Fibroblast of lung (primary cell): ENCODE data around the gene P4HA1. TPM values are rescaled to one million over a fixed set of nuclear protein-coding genes. Genes with fewer than 3 reads are reported as not detected.
A peak's percentile ranks its signal among the peaks of the same experiment; 100 is the strongest.

Experiments
- DNase-seq, 2 donors: peaks; one replicate each; pipeline versions ENCODE4 v3.0.0 to v3.0.0-alpha.2; 2010; ENCODE audit warnings: low read depth in 2 of 2
- H2AFZ ChIP-seq: 2 replicates; pipeline ENCODE4 v1.5.1; 2012; ENCODE audit warnings: low read length, control low read depth, inconsistent platforms
- H3K27ac ChIP-seq: 2 replicates; pipeline ENCODE4 v1.5.1; 2011; ENCODE audit warnings: low read length, control low read depth; ENCODE audit not compliant: insufficient read depth
- H3K27me3 ChIP-seq: 2 replicates; pipeline ENCODE4 v1.5.1; 2011; ENCODE audit warnings: mild to moderate bottlenecking, low read length; ENCODE audit not compliant: control insufficient read depth, insufficient read depth
- H3K36me3 ChIP-seq: 2 replicates; pipeline ENCODE4 v1.5.1; 2011; ENCODE audit warnings: low read length; ENCODE audit not compliant: control insufficient read depth, insufficient read depth
- H3K4me1 ChIP-seq: 2 replicates; pipeline ENCODE4 v1.5.1; 2011; ENCODE audit warnings: low read length; ENCODE audit not compliant: control insufficient read depth, insufficient read depth; ENCODE audit errors: extremely low read depth
- H3K4me2 ChIP-seq: 2 replicates; pipeline ENCODE4 v1.5.1; 2011; ENCODE audit warnings: low read length, control low read depth; ENCODE audit not compliant: insufficient read depth; ENCODE audit errors: extremely low read depth
- H3K4me3 ChIP-seq, 4 experiments: fragments of 200-600 bp in 1 of 4; sonication (generic) in 1 of 4; replicated peaks in 1 of 4; 2 replicates each; pipeline ENCODE4 v1.5.1; 2011 to 2016; ENCODE audit warnings: low read length in 4 of 4, low read depth in 3 of 4, mild to moderate bottlenecking in 3 of 4, control low read depth in 2 of 4, inconsistent platforms in 1 of 4, mixed read lengths in 1 of 4; ENCODE audit not compliant: insufficient read depth in 1 of 4; ENCODE audit errors: control extremely low read depth in 1 of 4
- H3K79me2 ChIP-seq: 2 replicates; pipeline ENCODE4 v1.5.1; 2012; ENCODE audit warnings: mild to moderate bottlenecking, low read length, inconsistent platforms; ENCODE audit not compliant: control insufficient read depth, insufficient read depth
- H3K9ac ChIP-seq: 2 replicates; pipeline ENCODE4 v1.5.1; 2011; ENCODE audit warnings: mild to moderate bottlenecking, low read length, control low read depth; ENCODE audit not compliant: insufficient read depth
- H3K9me3 ChIP-seq: 2 replicates; pipeline ENCODE4 v1.5.1; 2012; ENCODE audit warnings: low read depth, low read length; ENCODE audit not compliant: control insufficient read depth, insufficient read depth
- H4K20me1 ChIP-seq: 2 replicates; pipeline ENCODE4 v1.5.1; 2011; ENCODE audit warnings: low read length; ENCODE audit not compliant: control insufficient read depth, insufficient read depth; ENCODE audit errors: extremely low read depth
- CTCF ChIP-seq, 2 donors: IDR thresholded peaks in 1 of 2; conservative IDR thresholded peaks in 1 of 2; 1 replicate in 1 of 2; 2 replicates in 1 of 2; pipeline ENCODE4 v1.5.1; 2011 to 2012; ENCODE audit warnings: low read length in 2 of 2, control low read depth in 1 of 2, inconsistent platforms in 1 of 2, low read depth in 1 of 2, mild to moderate bottlenecking in 1 of 2
- EZH2 ChIP-seq: IDR thresholded peaks from 2 replicates; pipeline ENCODE4 v1.5.1; 2012; ENCODE audit warnings: low read length, control low read depth, mild to moderate bottlenecking; ENCODE audit errors: missing control alignments
- polyA plus RNA-seq, 2 donors: library from polyadenylated mRNA; depleted of rRNA in 1 of 2; stranded (reverse) in 1 of 2; unstranded in 1 of 2; fragments of >200 nt; gene quantifications; 2 replicates each; pipeline ENCODE4 v1.2.1, GENCODE V29; 2011 to 2012; ENCODE audit warnings: missing spikeins in 1 of 2
- total RNA-seq: library from RNA; depleted of rRNA; stranded (reverse); fragments of >200 nt; gene quantifications from 2 replicates; pipeline ENCODE4 v1.2.1, GENCODE V29; 2014

P4HA1 gene
- total and polyA plus RNA-seq, 2 donors (not counting 1 experiment from before 2014, with no cell fraction given), result 147 to 226 TPM

GRCh38 chr10:73079779-73080541 is 16.7 kb downstream of the P4HA1 start:
- peaks cover 64% of the 10 kb centered on the region for H3K79me2 ChIP-seq
- H4K20me1 ChIP-seq, result peaks cover 1% of the 10 kb centered on the region
- no peak for DNase-seq
- H2AFZ ChIP-seq, result no peak overlapping the region
- no peak overlapping the region for H3K4me3 ChIP-seq
- no peak overlapping the region for H3K9ac ChIP-seq
- H3K27me3 ChIP-seq, result no peaks in the 10 kb centered on the region
- H3K36me3 ChIP-seq, result no peaks in the 10 kb centered on the region
- peaks cover 5% of the 10 kb centered on the region for H3K4me1 ChIP-seq
- H3K27ac ChIP-seq, result no peak overlapping the region
- no peaks in the 10 kb centered on the region for H3K9me3 ChIP-seq
- H3K4me2 ChIP-seq, result no peak overlapping the region
- TF ChIP-seq EZH2, result no peak
- TF ChIP-seq CTCF (conservative IDR thresholded peaks at IDR 0.05 in 1 of 2, IDR thresholded peaks at IDR 0.05 in 1 of 2; ENCODE audit: low read depth in 1 of 2, low read length in 2 of 2), result no peak

DNA sequence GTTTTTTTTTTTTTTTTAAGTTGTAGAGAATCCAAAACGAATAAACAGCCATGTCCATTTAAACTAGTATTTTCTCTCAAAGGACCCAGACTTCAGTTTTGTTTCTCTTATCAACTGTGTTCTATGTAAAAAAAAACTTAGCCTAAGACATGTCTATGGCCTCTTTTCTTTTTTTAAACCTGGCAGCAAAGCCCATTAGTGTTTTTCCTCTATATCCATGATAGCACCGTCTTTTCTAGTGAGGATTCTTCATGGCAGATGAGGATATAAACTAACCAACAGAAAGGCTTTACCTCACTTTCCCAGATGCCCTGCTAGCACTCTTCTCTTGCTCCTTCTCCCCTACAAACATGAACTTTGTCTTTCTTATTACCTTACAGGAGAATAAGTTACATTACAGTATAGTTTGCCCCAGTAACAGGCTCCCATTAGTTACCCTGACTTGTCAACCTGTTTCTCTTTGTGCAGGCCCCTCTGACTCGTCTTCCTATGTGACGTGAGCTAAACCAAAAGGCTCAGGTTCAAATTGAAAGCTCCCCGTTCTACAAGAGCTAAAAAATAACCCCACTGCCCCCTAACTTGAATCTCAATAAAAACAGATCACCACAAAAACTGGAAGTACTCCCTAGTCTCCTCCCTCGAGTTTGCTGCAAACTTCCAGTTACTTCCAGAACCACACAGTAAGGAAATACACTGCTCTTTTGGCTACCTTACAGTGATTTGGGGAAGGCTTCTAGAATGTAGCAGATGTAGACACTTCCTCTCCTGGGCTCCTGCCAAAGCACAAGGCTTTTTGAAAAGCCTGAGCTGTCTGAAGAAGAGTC is 20.1 kb downstream of the P4HA1 start:
- H4K20me1 ChIP-seq, result peaks cover 1% of the 10 kb centered on the region
- H3K27me3 ChIP-seq, result no peaks in the 10 kb centered on the region
- peak overlapping the region; percentile 15 for H2AFZ ChIP-seq
- H3K36me3 ChIP-seq, result peaks cover 1% of the 10 kb centered on the region
- no peak overlapping the region for H3K9ac ChIP-seq
- no peak for TF ChIP-seq EZH2
- TF ChIP-seq CTCF (conservative IDR thresholded peaks at IDR 0.05 in 1 of 2, IDR thresholded peaks at IDR 0.05 in 1 of 2; ENCODE audit: low read depth in 1 of 2, low read length in 2 of 2), result no peak
- DNase-seq, result peak; percentile 83 to 87
- peak overlapping the region; percentile 84 for H3K4me2 ChIP-seq
- H3K79me2 ChIP-seq, result peaks cover 39% of the 10 kb centered on the region
- H3K9me3 ChIP-seq, result no peaks in the 10 kb centered on the region
- H3K4me1 ChIP-seq, result no peaks in the 10 kb centered on the region
- H3K4me3 ChIP-seq, result peak overlapping the region in 2 of 4 experiments; percentile 24 to 41
- H3K27ac ChIP-seq, result peak overlapping the region; percentile 15

GRCh38 chr10:73075829-73076228 is 20.8 kb downstream of the P4HA1 start:
- H3K9ac ChIP-seq, result no peak overlapping the region
- H4K20me1 ChIP-seq, result peaks cover 1% of the 10 kb centered on the region
- no peaks in the 10 kb centered on the region for H3K27me3 ChIP-seq
- no peak overlapping the region for H3K27ac ChIP-seq
- H2AFZ ChIP-seq, result no peak overlapping the region
- H3K79me2 ChIP-seq, result peaks cover 33% of the 10 kb centered on the region
- no peaks in the 10 kb centered on the region for H3K4me1 ChIP-seq
- DNase-seq, result no peak
- H3K4me3 ChIP-seq, result no peak overlapping the region
- no peaks in the 10 kb centered on the region for H3K9me3 ChIP-seq
- peaks cover 1% of the 10 kb centered on the region for H3K36me3 ChIP-seq
- no peak overlapping the region for H3K4me2 ChIP-seq
- TF ChIP-seq EZH2 (no peak), CTCF (conservative IDR thresholded peaks at IDR 0.05 in 1 of 2, IDR thresholded peaks at IDR 0.05 in 1 of 2; ENCODE audit: low read depth in 1 of 2, low read length in 2 of 2) (no peak)
